Effector memory CD4-positive, alpha-beta T cell (primary cell): ENCODE results near the gene FITM1.

Source experiments
- DNase-seq, 3 donors: peaks; one replicate each; pipeline ENCODE4 v3.0.0-alpha.2; 2020
- H3K27ac ChIP-seq: 2 replicates; pipeline ENCODE4 v1.7.0; 2013; ENCODE audit warnings: mild to moderate bottlenecking, low read length, moderate library complexity; ENCODE audit not compliant: insufficient read depth, poor library complexity, severe bottlenecking
- H3K27me3 ChIP-seq: replicated peaks from 2 replicates; pipeline ENCODE4 v1.7.0; 2013; ENCODE audit warnings: mild to moderate bottlenecking, low read length; ENCODE audit not compliant: insufficient read depth, control insufficient read depth, poor library complexity, severe bottlenecking
- H3K36me3 ChIP-seq: 2 replicates; pipeline ENCODE4 v1.7.0; 2013; ENCODE audit warnings: mild to moderate bottlenecking, low read length, moderate library complexity; ENCODE audit not compliant: control insufficient read depth, insufficient read depth
- H3K4me1 ChIP-seq: 2 replicates; pipeline ENCODE4 v1.7.0; 2013; ENCODE audit warnings: low read length, mild to moderate bottlenecking; ENCODE audit not compliant: control insufficient read depth, insufficient read depth, poor library complexity, severe bottlenecking
- H3K4me3 ChIP-seq: 2 replicates; pipeline ENCODE4 v1.7.0; 2013; ENCODE audit warnings: low read length, low read depth, mild to moderate bottlenecking; ENCODE audit not compliant: insufficient read depth, poor library complexity, severe bottlenecking
- H3K9me3 ChIP-seq: 2 replicates; pipeline ENCODE4 v1.7.0; 2013; ENCODE audit warnings: mild to moderate bottlenecking, low read length, moderate library complexity; ENCODE audit not compliant: control insufficient read depth

Gene FITM1

GRCh38 chr14:24088095-24088494 lies 42.4 kb upstream of the FITM1 start:
- Histone ChIP-seq H3K27ac (no peak overlapping the region), H3K4me1 (no peaks in the 10 kb centered on the region), H3K36me3 (no peaks in the 10 kb centered on the region), H3K4me3 (no peak overlapping the region), H3K27me3 (no peaks in the 10 kb centered on the region), H3K9me3 (no peaks in the 10 kb centered on the region)
- DNase-seq, result no peak

- no peak for DNase-seq
- Histone ChIP-seq H3K27me3 (no peaks in the 10 kb centered on the region), H3K9me3 (no peaks in the 10 kb centered on the region), H3K27ac (no peak overlapping the region), H3K36me3 (no peaks in the 10 kb centered on the region), H3K4me1 (no peaks in the 10 kb centered on the region), H3K4me3 (no peak overlapping the region)
These were observed 40.6 kb upstream of the FITM1 start for GRCh38 chr14:24089890-24090289.

GRCh38 chr14:24092110-24092504 lies 38.4 kb upstream of the FITM1 start:
- no peak overlapping the region for H3K4me3 ChIP-seq
- H3K36me3 ChIP-seq, result no peaks in the 10 kb centered on the region
- no peak overlapping the region for H3K27ac ChIP-seq
- H3K4me1 ChIP-seq, result no peaks in the 10 kb centered on the region
- no peaks in the 10 kb centered on the region for H3K27me3 ChIP-seq
- no peak for DNase-seq
- H3K9me3 ChIP-seq, result no peaks in the 10 kb centered on the region

- no peak overlapping the region for H3K27ac ChIP-seq
- no peak overlapping the region for H3K4me3 ChIP-seq
- no peaks in the 10 kb centered on the region for H3K9me3 ChIP-seq
- no peak for DNase-seq
- no peaks in the 10 kb centered on the region for H3K36me3 ChIP-seq
- no peaks in the 10 kb centered on the region for H3K27me3 ChIP-seq
- no peaks in the 10 kb centered on the region for H3K4me1 ChIP-seq
These were observed 37.8 kb upstream of the FITM1 start for GRCh38 chr14:24092505-24093206.

GRCh38 chr14:24093207-24093900 lies 37.1 kb upstream of the FITM1 start:
- peaks cover 3% of the 10 kb centered on the region for H3K36me3 ChIP-seq
- H3K9me3 ChIP-seq, result no peaks in the 10 kb centered on the region
- no peaks in the 10 kb centered on the region for H3K4me1 ChIP-seq
- H3K27me3 ChIP-seq, result no peaks in the 10 kb centered on the region
- H3K4me3 ChIP-seq, result peak overlapping the region; percentile 90
- peak overlapping the region; percentile 84 for H3K27ac ChIP-seq
- no peak for DNase-seq

GRCh38 chr14:24093901-24094840 lies 36.3 kb upstream of the FITM1 start, which contains the start of gene PCK2:
Gene PCK2, plus strand, starts transcription at chr14:24094311. Its CDS starts 95 bp downstream, at chr14:24094406.
- H3K4me1 ChIP-seq, result no peaks in the 10 kb centered on the region
- DNase-seq, result peak; percentile 61 to 70 (median 62)
- H3K4me3 ChIP-seq, result peak within 1 kb of the TSS; percentile 90
- no peaks in the 10 kb centered on the region for H3K27me3 ChIP-seq
- H3K36me3 ChIP-seq, result peaks cover 7% of the 10 kb centered on the region
- H3K9me3 ChIP-seq, result no peaks in the 10 kb centered on the region
- peak within 1 kb of the TSS; percentile 84 for H3K27ac ChIP-seq

GRCh38 chr14:24094841-24095270 lies 35.6 kb upstream of the FITM1 start:
- peak overlapping the region; percentile 84 for H3K27ac ChIP-seq
- H3K36me3 ChIP-seq, result peaks cover 14% of the 10 kb centered on the region
- no peaks in the 10 kb centered on the region for H3K27me3 ChIP-seq
- DNase-seq, result no peak
- H3K4me1 ChIP-seq, result no peaks in the 10 kb centered on the region
- peak overlapping the region; percentile 90 for H3K4me3 ChIP-seq
- H3K9me3 ChIP-seq, result no peaks in the 10 kb centered on the region

GRCh38 chr14:24095271-24096068 lies 35.0 kb upstream of the FITM1 start:
- Histone ChIP-seq H3K36me3 (peaks cover 18% of the 10 kb centered on the region), H3K4me3 (peak overlapping the region; percentile 90), H3K4me1 (no peaks in the 10 kb centered on the region), H3K27ac (peak overlapping the region; percentile 84), H3K9me3 (no peaks in the 10 kb centered on the region), H3K27me3 (no peaks in the 10 kb centered on the region)
- peak in 1 of 3 donors; percentile 9 for DNase-seq

GRCh38 chr14:24096545-24097181 lies 33.8 kb upstream of the FITM1 start:
- H3K36me3 ChIP-seq, result peaks cover 18% of the 10 kb centered on the region
- H3K27ac ChIP-seq, result no peak overlapping the region
- no peak for DNase-seq
- no peaks in the 10 kb centered on the region for H3K27me3 ChIP-seq
- H3K4me1 ChIP-seq, result no peaks in the 10 kb centered on the region
- no peaks in the 10 kb centered on the region for H3K9me3 ChIP-seq
- H3K4me3 ChIP-seq, result no peak overlapping the region
